ENCODE measurements around the gene ARHGEF26.

DNA sequence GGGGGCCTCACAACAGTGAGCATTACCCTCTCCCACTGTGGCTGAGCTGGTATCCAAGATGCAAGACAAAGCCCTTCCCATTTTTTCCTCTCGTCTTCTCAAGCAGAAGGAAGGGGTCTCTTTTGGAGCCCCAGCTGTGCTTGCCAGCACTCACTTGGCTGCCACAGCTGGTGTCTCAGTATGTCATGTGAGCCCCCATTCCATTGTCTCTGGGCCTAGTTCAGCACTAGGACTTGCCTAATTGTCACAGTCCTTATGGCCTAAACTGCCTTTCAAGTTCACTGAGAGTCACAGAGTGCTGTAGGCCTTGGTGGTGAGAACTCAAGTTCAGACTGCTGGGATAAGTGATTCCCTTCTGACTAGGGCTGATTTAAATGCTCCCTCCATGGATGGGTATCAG, 89.8 kb downstream of the ARHGEF26 start:
- no peak for TF ChIP-seq ZNF8 (CRISPR knock-in tag; IDR thresholded peaks at IDR 0.05)
- TF ChIP-seq, protein P1, sequence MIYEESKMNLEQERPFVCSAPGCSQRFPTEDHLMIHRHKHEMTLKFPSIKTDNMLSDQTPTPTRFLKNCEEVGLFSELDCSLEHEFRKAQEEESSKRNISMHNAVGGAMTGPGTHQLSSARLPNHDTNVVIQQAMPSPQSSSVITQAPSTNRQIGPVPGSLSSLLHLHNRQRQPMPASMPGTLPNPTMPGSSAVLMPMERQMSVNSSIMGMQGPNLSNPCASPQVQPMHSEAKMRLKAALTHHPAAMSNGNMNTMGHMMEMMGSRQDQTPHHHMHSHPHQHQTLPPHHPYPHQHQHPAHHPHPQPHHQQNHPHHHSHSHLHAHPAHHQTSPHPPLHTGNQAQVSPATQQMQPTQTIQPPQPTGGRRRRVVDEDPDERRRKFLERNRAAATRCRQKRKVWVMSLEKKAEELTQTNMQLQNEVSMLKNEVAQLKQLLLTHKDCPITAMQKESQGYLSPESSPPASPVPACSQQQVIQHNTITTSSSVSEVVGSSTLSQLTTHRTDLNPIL (CRISPR knock-in tag; IDR thresholded peaks at IDR 0.05; ENCODE audit: low read depth) = no peak
- TF ChIP-seq, protein P2, sequence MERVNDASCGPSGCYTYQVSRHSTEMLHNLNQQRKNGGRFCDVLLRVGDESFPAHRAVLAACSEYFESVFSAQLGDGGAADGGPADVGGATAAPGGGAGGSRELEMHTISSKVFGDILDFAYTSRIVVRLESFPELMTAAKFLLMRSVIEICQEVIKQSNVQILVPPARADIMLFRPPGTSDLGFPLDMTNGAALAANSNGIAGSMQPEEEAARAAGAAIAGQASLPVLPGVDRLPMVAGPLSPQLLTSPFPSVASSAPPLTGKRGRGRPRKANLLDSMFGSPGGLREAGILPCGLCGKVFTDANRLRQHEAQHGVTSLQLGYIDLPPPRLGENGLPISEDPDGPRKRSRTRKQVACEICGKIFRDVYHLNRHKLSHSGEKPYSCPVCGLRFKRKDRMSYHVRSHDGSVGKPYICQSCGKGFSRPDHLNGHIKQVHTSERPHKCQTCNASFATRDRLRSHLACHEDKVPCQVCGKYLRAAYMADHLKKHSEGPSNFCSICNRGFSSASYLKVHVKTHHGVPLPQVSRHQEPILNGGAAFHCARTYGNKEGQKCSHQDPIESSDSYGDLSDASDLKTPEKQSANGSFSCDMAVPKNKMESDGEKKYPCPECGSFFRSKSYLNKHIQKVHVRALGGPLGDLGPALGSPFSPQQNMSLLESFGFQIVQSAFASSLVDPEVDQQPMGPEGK (CRISPR knock-in tag; IDR thresholded peaks at IDR 0.05; ENCODE audit: borderline replicate concordance) = no peak
- TF ChIP-seq, protein P3, sequence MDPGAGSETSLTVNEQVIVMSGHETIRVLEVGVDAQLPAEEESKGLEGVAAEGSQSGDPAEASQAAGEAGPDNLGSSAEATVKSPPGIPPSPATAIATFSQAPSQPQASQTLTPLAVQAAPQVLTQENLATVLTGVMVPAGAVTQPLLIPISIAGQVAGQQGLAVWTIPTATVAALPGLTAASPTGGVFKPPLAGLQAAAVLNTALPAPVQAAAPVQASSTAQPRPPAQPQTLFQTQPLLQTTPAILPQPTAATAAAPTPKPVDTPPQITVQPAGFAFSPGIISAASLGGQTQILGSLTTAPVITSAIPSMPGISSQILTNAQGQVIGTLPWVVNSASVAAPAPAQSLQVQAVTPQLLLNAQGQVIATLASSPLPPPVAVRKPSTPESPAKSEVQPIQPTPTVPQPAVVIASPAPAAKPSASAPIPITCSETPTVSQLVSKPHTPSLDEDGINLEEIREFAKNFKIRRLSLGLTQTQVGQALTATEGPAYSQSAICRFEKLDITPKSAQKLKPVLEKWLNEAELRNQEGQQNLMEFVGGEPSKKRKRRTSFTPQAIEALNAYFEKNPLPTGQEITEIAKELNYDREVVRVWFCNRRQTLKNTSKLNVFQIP (CRISPR knock-in tag; IDR thresholded peaks at IDR 0.05; ENCODE audit: borderline replicate concordance, low read depth) = no peak
- TF ChIP-seq ARNTL (CRISPR knock-in tag; IDR thresholded peaks at IDR 0.05; ENCODE audit: borderline replicate concordance, low read depth) = no peak
- TF ChIP-seq, protein P4, sequence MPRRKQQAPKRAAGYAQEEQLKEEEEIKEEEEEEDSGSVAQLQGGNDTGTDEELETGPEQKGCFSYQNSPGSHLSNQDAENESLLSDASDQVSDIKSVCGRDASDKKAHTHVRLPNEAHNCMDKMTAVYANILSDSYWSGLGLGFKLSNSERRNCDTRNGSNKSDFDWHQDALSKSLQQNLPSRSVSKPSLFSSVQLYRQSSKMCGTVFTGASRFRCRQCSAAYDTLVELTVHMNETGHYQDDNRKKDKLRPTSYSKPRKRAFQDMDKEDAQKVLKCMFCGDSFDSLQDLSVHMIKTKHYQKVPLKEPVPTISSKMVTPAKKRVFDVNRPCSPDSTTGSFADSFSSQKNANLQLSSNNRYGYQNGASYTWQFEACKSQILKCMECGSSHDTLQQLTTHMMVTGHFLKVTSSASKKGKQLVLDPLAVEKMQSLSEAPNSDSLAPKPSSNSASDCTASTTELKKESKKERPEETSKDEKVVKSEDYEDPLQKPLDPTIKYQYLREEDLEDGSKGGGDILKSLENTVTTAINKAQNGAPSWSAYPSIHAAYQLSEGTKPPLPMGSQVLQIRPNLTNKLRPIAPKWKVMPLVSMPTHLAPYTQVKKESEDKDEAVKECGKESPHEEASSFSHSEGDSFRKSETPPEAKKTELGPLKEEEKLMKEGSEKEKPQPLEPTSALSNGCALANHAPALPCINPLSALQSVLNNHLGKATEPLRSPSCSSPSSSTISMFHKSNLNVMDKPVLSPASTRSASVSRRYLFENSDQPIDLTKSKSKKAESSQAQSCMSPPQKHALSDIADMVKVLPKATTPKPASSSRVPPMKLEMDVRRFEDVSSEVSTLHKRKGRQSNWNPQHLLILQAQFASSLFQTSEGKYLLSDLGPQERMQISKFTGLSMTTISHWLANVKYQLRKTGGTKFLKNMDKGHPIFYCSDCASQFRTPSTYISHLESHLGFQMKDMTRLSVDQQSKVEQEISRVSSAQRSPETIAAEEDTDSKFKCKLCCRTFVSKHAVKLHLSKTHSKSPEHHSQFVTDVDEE (CRISPR knock-in tag; IDR thresholded peaks at IDR 0.05) = no peak
- no peak for TF ChIP-seq ZFP3 (CRISPR knock-in tag; IDR thresholded peaks at IDR 0.05)
- TF ChIP-seq PPARA (CRISPR knock-in tag; IDR thresholded peaks at IDR 0.05; ENCODE audit: borderline replicate concordance) = no peak
